ENCODE results near the gene YPEL5. TPM values are rescaled to one million over a fixed set of nuclear protein-coding genes. Genes with fewer than 3 reads are reported as not detected.
"Not testable (repeated sequence)": the region's sequence is repeated elsewhere in the genome, so short reads cannot be mapped to it uniquely, and the experiment has no call there.

YPEL5 gene
- total RNA-seq, 1 experiment from 2014 or later: 43.7 TPM

- in situ Hi-C loops (cut with HindIII; ENCODE audit: low sequenced_read_pairs): no loop called here
- DNase-seq (ENCODE audit: low spot score): no peak
These were observed 12.2 kb upstream of the YPEL5 start for GRCh38 chr2:30134582-30134981.

- in situ Hi-C loops (cut with HindIII; ENCODE audit: low sequenced_read_pairs): no loop called here
- DNase-seq (ENCODE audit: low spot score): no peak
These were observed 11.3 kb upstream of the YPEL5 start for GRCh38 chr2:30135541-30135940.

- DNase-seq (ENCODE audit: low spot score): no peak
- in situ Hi-C loops (cut with HindIII; ENCODE audit: low sequenced_read_pairs): no loop called here
These were observed 9.9 kb upstream of the YPEL5 start for GRCh38 chr2:30136764-30137444.

GRCh38 chr2:30139131-30139870 is 7.5 kb upstream of the YPEL5 start:
- DNase-seq (ENCODE audit: low spot score): no peak
- in situ Hi-C loops (cut with HindIII; ENCODE audit: low sequenced_read_pairs): no loop called here

GRCh38 chr2:30141136-30141535 is 5.7 kb upstream of the YPEL5 start:
- in situ Hi-C loops (cut with HindIII; ENCODE audit: low sequenced_read_pairs): no loop called here

GRCh38 chr2:30144260-30144659 is 2.5 kb upstream of the YPEL5 start:
- no peak for DNase-seq (ENCODE audit: low spot score)
- in situ Hi-C loops (cut with HindIII; ENCODE audit: low sequenced_read_pairs): no loop called here

More at GRCh38 chr2:30141136-30141535, 5.7 kb upstream of the YPEL5 start:
- no peak for DNase-seq (ENCODE audit: low spot score)

GRCh38 chr2:30144951-30145350 is 1.9 kb upstream of the YPEL5 start:
- not testable (repeated sequence) for DNase-seq (ENCODE audit: low spot score)

GRCh38 chr2:30145826-30146336 is 926 bp upstream of the YPEL5 start:
- in situ Hi-C loops (cut with HindIII; ENCODE audit: low sequenced_read_pairs): no loop called here
- DNase-seq (ENCODE audit: low spot score): no peak

More at GRCh38 chr2:30144951-30145350, 1.9 kb upstream of the YPEL5 start:
- in situ Hi-C loops (cut with HindIII; ENCODE audit: low sequenced_read_pairs): not testable (repeated sequence)

- in situ Hi-C loops (cut with HindIII; ENCODE audit: low sequenced_read_pairs): no loop called here
- DNase-seq (ENCODE audit: low spot score): no peak
These were observed 448 bp downstream of the YPEL5 start for GRCh38 chr2:30147196-30147714.

GRCh38 chr2:30147715-30148610 is 1.2 kb downstream of the YPEL5 start:
- in situ Hi-C loops (cut with HindIII; ENCODE audit: low sequenced_read_pairs): no loop called here
- peak; percentile 60 for DNase-seq (ENCODE audit: low spot score)

- DNase-seq (ENCODE audit: low spot score): no peak
- in situ Hi-C loops (cut with HindIII; ENCODE audit: low sequenced_read_pairs): no loop called here
These were observed 2.0 kb downstream of the YPEL5 start for GRCh38 chr2:30148850-30149249.

- DNase-seq (ENCODE audit: low spot score): no peak
These were observed 2.7 kb downstream of the YPEL5 start for GRCh38 chr2:30149513-30149912.

GRCh38 chr2:30149976-30150375 is 3.2 kb downstream of the YPEL5 start:
- in situ Hi-C loops (cut with HindIII; ENCODE audit: low sequenced_read_pairs): no loop called here
- no peak for DNase-seq (ENCODE audit: low spot score)

More at GRCh38 chr2:30149513-30149912, 2.7 kb downstream of the YPEL5 start:
- in situ Hi-C loops (cut with HindIII; ENCODE audit: low sequenced_read_pairs): no loop called here

GRCh38 chr2:30150786-30151185 is 4.0 kb downstream of the YPEL5 start:
- no peak for DNase-seq (ENCODE audit: low spot score)

GRCh38 chr2:30152385-30152784 is 5.6 kb downstream of the YPEL5 start:
- DNase-seq (ENCODE audit: low spot score): no peak
- in situ Hi-C loops (cut with HindIII; ENCODE audit: low sequenced_read_pairs): no loop called here

More at GRCh38 chr2:30150786-30151185, 4.0 kb downstream of the YPEL5 start:
- in situ Hi-C loops (cut with HindIII; ENCODE audit: low sequenced_read_pairs): no loop called here

GRCh38 chr2:30155202-30155601 is 8.4 kb downstream of the YPEL5 start:
- in situ Hi-C loops (cut with HindIII; ENCODE audit: low sequenced_read_pairs): no loop called here
- DNase-seq (ENCODE audit: low spot score): no peak

- in situ Hi-C loops (cut with HindIII; ENCODE audit: low sequenced_read_pairs): no loop called here
- no peak for DNase-seq (ENCODE audit: low spot score)
These were observed 9.3 kb downstream of the YPEL5 start for GRCh38 chr2:30155889-30156658.

- DNase-seq (ENCODE audit: low spot score): no peak
- in situ Hi-C loops (cut with HindIII; ENCODE audit: low sequenced_read_pairs): no loop called here
These were observed 10.8 kb downstream of the YPEL5 start for GRCh38 chr2:30157616-30158015.
